Measurements from ENCODE around the gene TKTL2.

TKTL2 gene

GRCh38 chr4:163473576-163473975 is at the start of gene TKTL2:
TSS of gene TKTL2 (minus strand) at chr4:163473754. CDS start at chr4:163473734, 20 bp downstream.
- DNase-seq (ENCODE audit: low read depth in 2 of 2): no peak

DNA sequence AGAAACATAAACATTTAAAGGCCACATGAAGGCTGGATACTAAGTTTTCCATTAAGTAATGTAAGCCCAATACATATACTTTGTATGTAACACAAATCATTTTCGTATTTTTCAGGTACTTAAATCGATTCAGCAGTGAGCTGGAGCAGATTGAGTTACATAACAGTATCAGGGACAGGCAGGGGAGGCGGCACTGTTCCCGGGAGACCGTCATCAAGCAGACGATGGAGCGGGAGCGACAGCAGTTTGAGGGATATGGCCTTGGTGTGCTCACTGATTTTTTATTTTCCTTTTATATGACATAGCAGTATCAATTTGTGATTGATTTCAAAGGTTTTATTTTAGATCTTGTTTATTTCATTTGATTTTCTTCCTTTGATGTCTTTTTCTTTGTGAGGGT is 41.6 kb upstream of the TKTL2 start:
- no peak for DNase-seq (ENCODE audit: low read depth in 2 of 2)

GRCh38 chr4:163505374-163505773 is 31.8 kb upstream of the TKTL2 start:
- DNase-seq (ENCODE audit: low read depth in 2 of 2): no peak

GRCh38 chr4:163500586-163500985 is 27.0 kb upstream of the TKTL2 start:
- no peak for DNase-seq (ENCODE audit: low read depth in 2 of 2)

GRCh38 chr4:163495900-163496299 is 22.3 kb upstream of the TKTL2 start:
- no peak for DNase-seq (ENCODE audit: low read depth in 2 of 2)

- peak; percentile 80 to 87 for DNase-seq (ENCODE audit: low read depth in 2 of 2)
These were observed 21.0 kb upstream of the TKTL2 start, which contains the start of gene TMA16 for GRCh38 chr4:163494360-163495241. TSS of gene TMA16 (plus strand) at chr4:163494690. CDS start at chr4:163494802, 112 bp downstream.

GRCh38 chr4:163493643-163494359 is 20.2 kb upstream of the TKTL2 start:
- no peak for DNase-seq (ENCODE audit: low read depth in 2 of 2)

GRCh38 chr4:163492951-163493504 is 19.5 kb upstream of the TKTL2 start:
- no peak for DNase-seq (ENCODE audit: low read depth in 2 of 2)

GRCh38 chr4:163489929-163490328 is 16.4 kb upstream of the TKTL2 start:
- DNase-seq (ENCODE audit: low read depth in 2 of 2): no peak

GRCh38 chr4:163486321-163486720 is 12.8 kb upstream of the TKTL2 start:
- no peak for DNase-seq (ENCODE audit: low read depth in 2 of 2)

DNA sequence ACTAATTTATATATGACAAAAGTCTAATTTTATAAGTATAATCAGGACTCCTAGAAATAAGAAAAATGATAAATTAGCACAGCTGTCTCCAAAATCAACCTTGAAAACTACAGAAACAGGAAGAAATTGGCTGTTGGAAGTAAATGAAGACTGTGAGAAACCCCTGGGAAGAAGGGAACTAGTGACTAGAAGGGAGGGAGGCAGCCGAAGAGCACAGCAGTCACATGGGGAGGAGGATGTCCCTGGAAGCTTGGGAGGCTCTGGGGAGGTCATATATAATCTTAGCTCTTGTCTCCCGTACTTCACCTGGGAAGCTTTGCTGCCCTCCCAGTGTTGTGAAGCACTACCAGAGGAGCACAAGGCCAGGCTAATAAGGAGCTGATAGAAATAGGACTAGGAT is 12.0 kb upstream of the TKTL2 start:
- no peak for DNase-seq (ENCODE audit: low read depth in 2 of 2)

GRCh38 chr4:163484906-163485305 is 11.4 kb upstream of the TKTL2 start:
- DNase-seq (ENCODE audit: low read depth in 2 of 2): peak in 1 of 2 donors; percentile 31

GRCh38 chr4:163482190-163482589 is 8.6 kb upstream of the TKTL2 start:
- DNase-seq (ENCODE audit: low read depth in 2 of 2): no peak

DNA sequence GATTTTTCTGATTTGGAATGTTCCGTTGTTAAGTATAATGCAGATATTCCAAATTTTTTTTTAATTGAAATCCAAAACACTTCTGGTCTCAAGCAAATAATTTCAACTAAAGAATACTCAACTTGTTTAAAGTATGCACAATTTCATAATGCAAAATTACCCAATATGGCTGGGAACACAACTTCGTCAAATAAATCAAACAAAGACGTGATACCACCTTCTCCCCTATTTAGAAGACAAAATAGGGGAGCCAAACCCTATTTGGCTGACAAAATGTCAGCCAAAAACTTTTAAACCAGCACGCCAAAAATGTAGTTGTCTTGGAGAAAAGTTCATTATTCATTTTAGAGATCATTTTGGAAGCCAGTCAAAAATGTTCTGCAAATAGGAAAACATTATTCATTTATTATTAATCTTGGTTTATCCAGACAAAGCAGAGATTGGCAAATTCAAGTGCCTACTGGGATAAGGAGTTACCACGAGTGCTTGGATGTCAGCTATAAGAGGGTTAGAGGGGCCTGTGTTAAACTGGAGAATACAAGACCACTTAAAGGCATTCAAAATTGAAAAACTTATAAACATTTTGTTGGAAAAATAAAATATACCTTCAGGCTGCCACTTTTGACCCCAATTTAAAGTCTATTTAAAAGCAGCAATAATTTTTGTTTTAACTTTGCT is 3.3 kb upstream of the TKTL2 start:
- no peak for DNase-seq (ENCODE audit: low read depth in 2 of 2)

GRCh38 chr4:163474027-163474426 is 473 bp upstream of the TKTL2 start:
- no peak for DNase-seq (ENCODE audit: low read depth in 2 of 2)

GRCh38 chr4:163473130-163473529 is 424 bp downstream of the TKTL2 start:
- no peak for DNase-seq (ENCODE audit: low read depth in 2 of 2)

DNA sequence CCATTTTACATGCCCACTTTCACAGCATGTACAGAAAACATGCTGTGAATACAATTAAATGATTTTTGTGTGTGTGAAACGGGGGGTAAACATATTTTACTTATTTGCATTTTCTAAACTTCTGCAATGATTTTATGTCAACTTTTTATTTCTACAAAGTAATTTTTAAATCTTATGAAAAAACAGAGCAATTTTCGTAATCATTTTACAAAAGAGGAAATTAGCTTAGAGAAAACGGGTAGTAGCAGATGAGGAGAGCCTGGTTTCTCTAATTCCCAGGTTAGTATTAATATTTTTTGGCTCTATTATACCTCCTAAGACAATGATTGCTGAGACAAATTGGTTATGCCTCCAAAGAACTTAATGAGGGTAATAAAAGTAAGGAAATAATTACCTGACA is 3.2 kb downstream of the TKTL2 start:
- DNase-seq (ENCODE audit: low read depth in 2 of 2): no peak

DNA sequence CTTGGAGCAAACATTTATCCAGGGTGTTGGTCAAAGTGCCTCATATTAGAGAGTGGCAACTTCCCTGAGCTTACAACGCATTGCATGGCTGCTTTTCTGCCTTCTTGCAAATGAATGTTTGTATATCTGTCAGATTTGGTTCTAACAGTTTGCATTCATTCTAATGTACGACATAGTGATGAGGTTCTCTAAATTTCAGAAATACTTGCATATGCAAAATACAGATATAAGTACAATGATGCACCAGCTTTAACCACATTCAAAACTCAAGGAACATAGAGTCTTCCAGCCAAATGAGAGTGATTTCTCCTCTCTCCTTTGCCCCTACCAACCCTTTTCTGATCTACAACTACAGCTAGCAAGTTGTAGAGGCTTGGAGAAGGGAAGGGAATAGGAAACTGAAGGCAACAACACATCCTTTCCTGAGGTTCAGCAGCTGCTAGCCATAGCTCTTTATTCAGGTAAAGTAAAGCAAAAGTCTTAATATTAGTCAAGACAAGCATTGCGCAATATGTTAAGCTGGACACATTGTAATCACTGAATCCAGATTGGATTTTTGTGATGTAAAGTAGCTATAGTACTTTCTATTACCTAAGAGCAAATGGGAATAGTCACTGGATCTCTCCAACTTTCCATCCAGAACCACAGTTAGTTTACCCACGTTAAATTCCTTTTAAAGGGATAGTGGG is 6.3 kb downstream of the TKTL2 start:
- no peak for DNase-seq (ENCODE audit: low read depth in 2 of 2)

GRCh38 chr4:163462556-163462955 is 11.0 kb downstream of the TKTL2 start:
- no peak for DNase-seq (ENCODE audit: low read depth in 2 of 2)

DNA sequence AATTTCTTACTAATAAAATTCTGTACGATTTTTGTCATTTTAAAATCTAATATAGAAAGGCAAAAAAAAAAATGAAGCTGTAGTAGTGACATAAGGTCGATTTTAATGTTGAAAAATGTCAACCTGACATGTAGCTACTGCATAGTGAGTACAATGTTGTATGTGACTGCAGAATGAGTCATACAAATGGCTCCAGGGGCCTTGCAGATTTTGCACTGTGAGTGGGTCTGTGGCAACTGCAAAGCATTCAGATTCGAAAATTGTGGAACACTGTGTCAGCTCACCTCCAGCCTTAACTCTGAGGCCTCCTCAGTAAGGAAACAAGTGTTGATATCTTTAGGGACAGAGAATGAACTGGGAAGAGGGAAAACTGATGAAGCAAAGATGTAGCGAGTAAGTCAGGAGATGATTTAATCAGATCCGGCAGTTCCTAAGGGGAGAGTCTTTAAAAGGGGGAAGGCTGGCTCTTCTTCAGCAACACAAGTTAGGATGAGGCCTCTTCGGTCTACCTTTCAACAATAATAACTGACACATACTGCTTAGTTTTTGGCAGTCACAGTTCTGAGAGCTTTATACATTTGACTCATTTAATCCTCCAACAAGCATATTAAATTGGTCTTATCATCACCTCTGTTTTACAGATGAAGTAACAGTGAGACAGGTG is 24.9 kb downstream of the TKTL2 start:
- DNase-seq (ENCODE audit: low read depth in 2 of 2): no peak

- DNase-seq (ENCODE audit: low read depth in 2 of 2): no peak
These were observed 26.1 kb downstream of the TKTL2 start for GRCh38 chr4:163447481-163447880.
